Measurements from ENCODE around the gene CBX6. TPM values are rescaled to one million over a fixed set of nuclear protein-coding genes. Genes with fewer than 3 reads are reported as not detected.
A peak's percentile ranks its signal among the peaks of the same experiment; 100 is the strongest.
"Not testable (repeated sequence)": the region's sequence is repeated elsewhere in the genome, so short reads cannot be mapped to it uniquely, and the experiment has no call there.

CBX6 gene
- total RNA-seq, result 100 to 1,000 TPM in 1 of 2 experiments, 10 to 100 TPM in 1; 73.1 to 124 TPM

GRCh38 chr22:38872172-38872830 is at the start of gene CBX6:
TSS of gene CBX6 (minus strand) at chr22:38872216. CDS start at chr22:38872190, 26 bp downstream.
- ATAC-seq (peak; percentile 77), DNase-seq (peak; percentile 95)
- Mint-ChIP-seq H3K4me3 (peak within 1 kb of the TSS; percentile 87), H3K36me3 (peaks cover 11% of the 10 kb centered on the region), H3K27me3 (peaks cover 10% of the 10 kb centered on the region), H3K9me3 (ENCODE audit: low read depth) (no peaks in the 10 kb centered on the region), H3K27ac (peak within 1 kb of the TSS; percentile 88), H3K4me1 (peaks cover 47% of the 10 kb centered on the region)
- CTCF ChIA-PET, result interaction anchor here (1.1 to 5.8 kb wide), 9 partner anchors 23 to 444 kb away, joined by 3 to 171 read pairs (median 11); partner anchors contain the start of gene APOBEC3B

- H3K36me3 Mint-ChIP-seq, result no peaks in the 10 kb centered on the region
- H3K9me3 Mint-ChIP-seq (ENCODE audit: low read depth), result no peaks in the 10 kb centered on the region
- CTCF ChIA-PET, result interaction anchor here (1.1 to 1.7 kb wide), 2 partner anchors 63 to 427 kb away, joined by 3 read pairs; no protein-coding TSS in a partner anchor
- no peak for DNase-seq
- peaks cover 55% of the 10 kb centered on the region for H3K27me3 Mint-ChIP-seq
- H3K4me1 Mint-ChIP-seq, result no peaks in the 10 kb centered on the region
- H3K27ac Mint-ChIP-seq, result no peak overlapping the region
- ATAC-seq, result no peak
- H3K4me3 Mint-ChIP-seq, result no peak overlapping the region
Measured at GRCh38 chr22:38921806-38922205, 49.8 kb upstream of the CBX6 start.

GRCh38 chr22:38921120-38921519 is 49.1 kb upstream of the CBX6 start:
- no peaks in the 10 kb centered on the region for H3K9me3 Mint-ChIP-seq (ENCODE audit: low read depth)
- CTCF ChIA-PET, result interaction anchor here (1.1 to 1.7 kb wide), 2 partner anchors 64 to 428 kb away, joined by 3 read pairs; no protein-coding TSS in a partner anchor
- peaks cover 57% of the 10 kb centered on the region for H3K27me3 Mint-ChIP-seq
- H3K4me3 Mint-ChIP-seq, result no peak overlapping the region
- H3K27ac Mint-ChIP-seq, result no peak overlapping the region
- DNase-seq (no peak), ATAC-seq (no peak)
- no peaks in the 10 kb centered on the region for H3K4me1 Mint-ChIP-seq
- no peaks in the 10 kb centered on the region for H3K36me3 Mint-ChIP-seq

- no peak overlapping the region for H3K27ac Mint-ChIP-seq
- CTCF ChIA-PET, result interaction anchor here (1.7 kb wide), 1 partner anchor 49 kb away, joined by 4 read pairs; no protein-coding TSS in a partner anchor
- H3K27me3 Mint-ChIP-seq, result peaks cover 53% of the 10 kb centered on the region
- no peak for DNase-seq
- no peak for ATAC-seq
- no peaks in the 10 kb centered on the region for H3K9me3 Mint-ChIP-seq (ENCODE audit: low read depth)
- H3K4me1 Mint-ChIP-seq, result no peaks in the 10 kb centered on the region
- no peaks in the 10 kb centered on the region for H3K36me3 Mint-ChIP-seq
- no peak overlapping the region for H3K4me3 Mint-ChIP-seq
Measured at GRCh38 chr22:38919631-38920190, 47.7 kb upstream of the CBX6 start.

GRCh38 chr22:38911434-38911833 is 39.4 kb upstream of the CBX6 start:
- Mint-ChIP-seq H3K36me3 (no peaks in the 10 kb centered on the region), H3K27me3 (peaks cover 65% of the 10 kb centered on the region)

GRCh38 chr22:38907767-38908166 is 35.8 kb upstream of the CBX6 start:
- CTCF ChIA-PET, result no interaction called here
- Mint-ChIP-seq H3K27ac (no peak overlapping the region), H3K36me3 (peaks cover 9% of the 10 kb centered on the region)

More at GRCh38 chr22:38911434-38911833, 39.4 kb upstream of the CBX6 start:
- Mint-ChIP-seq H3K4me1 (no peaks in the 10 kb centered on the region), H3K9me3 (ENCODE audit: low read depth) (no peaks in the 10 kb centered on the region), H3K27ac (no peak overlapping the region), H3K4me3 (no peak overlapping the region)
- CTCF ChIA-PET, result interaction anchor here (1.3 kb wide), 1 partner anchor 16 kb away, joined by 5 read pairs; no protein-coding TSS in a partner anchor
- ATAC-seq, result no peak
- DNase-seq, result no peak

GRCh38 chr22:38906052-38906451 is 34.0 kb upstream of the CBX6 start:
- ATAC-seq, result no peak
- H3K4me1 Mint-ChIP-seq, result peaks cover 3% of the 10 kb centered on the region
- peaks cover 9% of the 10 kb centered on the region for H3K36me3 Mint-ChIP-seq
- no peak for DNase-seq
- no peak overlapping the region for H3K4me3 Mint-ChIP-seq
- no peak overlapping the region for H3K27ac Mint-ChIP-seq
- H3K27me3 Mint-ChIP-seq, result peaks cover 58% of the 10 kb centered on the region
- H3K9me3 Mint-ChIP-seq (ENCODE audit: low read depth), result peaks cover 8% of the 10 kb centered on the region
- CTCF ChIA-PET, result no interaction called here

More at GRCh38 chr22:38907767-38908166, 35.8 kb upstream of the CBX6 start:
- H3K9me3 Mint-ChIP-seq (ENCODE audit: low read depth), result peaks cover 8% of the 10 kb centered on the region
- H3K27me3 Mint-ChIP-seq, result peaks cover 52% of the 10 kb centered on the region
- ATAC-seq, result no peak
- H3K4me1 Mint-ChIP-seq, result no peaks in the 10 kb centered on the region
- H3K4me3 Mint-ChIP-seq, result no peak overlapping the region
- no peak for DNase-seq

- not testable (repeated sequence) for H3K9me3 Mint-ChIP-seq (ENCODE audit: low read depth); ATAC-seq; DNase-seq; H3K27ac Mint-ChIP-seq; H3K4me1 Mint-ChIP-seq; H3K36me3 Mint-ChIP-seq; H3K4me3 Mint-ChIP-seq
- H3K27me3 Mint-ChIP-seq, result peaks cover 44% of the 10 kb centered on the region
- CTCF ChIA-PET, result interaction anchor here (0.5 kb wide), 1 partner anchor 25 kb away, joined by 4 read pairs; no protein-coding TSS in a partner anchor
Measured at GRCh38 chr22:38904052-38904617, 32.1 kb upstream of the CBX6 start.

- CTCF ChIA-PET, result no interaction called here
- H3K9me3 Mint-ChIP-seq (ENCODE audit: low read depth), result peaks cover 8% of the 10 kb centered on the region
Measured at GRCh38 chr22:38901111-38901641, 29.2 kb upstream of the CBX6 start.

GRCh38 chr22:38900677-38901076 is 28.7 kb upstream of the CBX6 start:
- Mint-ChIP-seq H3K9me3 (ENCODE audit: low read depth) (peaks cover 8% of the 10 kb centered on the region), H3K4me1 (peaks cover 8% of the 10 kb centered on the region), H3K36me3 (peaks cover 9% of the 10 kb centered on the region), H3K4me3 (peak overlapping the region; percentile 17), H3K27me3 (peaks cover 37% of the 10 kb centered on the region), H3K27ac (no peak overlapping the region)
- no peak for ATAC-seq
- CTCF ChIA-PET, result no interaction called here
- no peak for DNase-seq

More at GRCh38 chr22:38901111-38901641, 29.2 kb upstream of the CBX6 start:
- DNase-seq, result no peak
- Mint-ChIP-seq H3K27ac (no peak overlapping the region), H3K27me3 (peaks cover 39% of the 10 kb centered on the region), H3K4me3 (peak overlapping the region; percentile 17), H3K36me3 (peaks cover 9% of the 10 kb centered on the region), H3K4me1 (peaks cover 8% of the 10 kb centered on the region)
- ATAC-seq, result no peak

- H3K4me1 Mint-ChIP-seq, result no peaks in the 10 kb centered on the region
- H3K36me3 Mint-ChIP-seq, result no peaks in the 10 kb centered on the region
- no peak overlapping the region for H3K4me3 Mint-ChIP-seq
- H3K9me3 Mint-ChIP-seq (ENCODE audit: low read depth), result no peaks in the 10 kb centered on the region
- no peak overlapping the region for H3K27ac Mint-ChIP-seq
- CTCF ChIA-PET, result no interaction called here
- DNase-seq (no peak), ATAC-seq (no peak)
- H3K27me3 Mint-ChIP-seq, result peaks cover 49% of the 10 kb centered on the region
Measured at GRCh38 chr22:38891256-38891655, 19.2 kb upstream of the CBX6 start.

- DNase-seq (no peak), ATAC-seq (no peak)
- no peaks in the 10 kb centered on the region for H3K4me1 Mint-ChIP-seq
- CTCF ChIA-PET, result interaction anchor here (2.3 kb wide), 1 partner anchor 21 kb away, joined by 8 read pairs; no protein-coding TSS in a partner anchor
- no peaks in the 10 kb centered on the region for H3K9me3 Mint-ChIP-seq (ENCODE audit: low read depth)
- H3K27me3 Mint-ChIP-seq, result peaks cover 44% of the 10 kb centered on the region
- H3K27ac Mint-ChIP-seq, result no peak overlapping the region
- no peaks in the 10 kb centered on the region for H3K36me3 Mint-ChIP-seq
- no peak overlapping the region for H3K4me3 Mint-ChIP-seq
Measured at GRCh38 chr22:38890377-38890776, 18.4 kb upstream of the CBX6 start.

- Mint-ChIP-seq H3K36me3 (no peaks in the 10 kb centered on the region), H3K9me3 (ENCODE audit: low read depth) (no peaks in the 10 kb centered on the region), H3K4me3 (no peak overlapping the region), H3K27me3 (peaks cover 13% of the 10 kb centered on the region), H3K4me1 (no peaks in the 10 kb centered on the region), H3K27ac (no peak overlapping the region)
- CTCF ChIA-PET, result interaction anchor here (1.8 kb wide), 1 partner anchor 16 kb away, joined by 5 read pairs; no protein-coding TSS in a partner anchor
- DNase-seq (no peak), ATAC-seq (no peak)
Measured at GRCh38 chr22:38886333-38886732, 14.3 kb upstream of the CBX6 start.

Data from activated CD8-positive, alpha-beta memory T cell treated with anti-CD3 and anti-CD28 coated beads, Interleukin-2, amount 10 ng/mL, durations not matched to agents 7 days and 5 days (primary cell).